GM19468 (cell line): ENCODE results near the gene ARHGAP22.

Experiments
- ATAC-seq: cut with Tn5 transposase; IDR thresholded peaks from one replicate; pipeline ENCODE4 v1.9.1; 2021; ENCODE audit warnings: mild to moderate bottlenecking, moderate library complexity, moderate number of reproducible peaks; ENCODE audit not compliant: unreplicated experiment; ENCODE audit errors: extremely low read depth

Gene ARHGAP22

GRCh38 chr10:48556713-48557112 lies 48.2 kb downstream of the ARHGAP22 start:
- ATAC-seq = no peak

- no peak for ATAC-seq
These were observed 48.8 kb downstream of the ARHGAP22 start for GRCh38 chr10:48556065-48556464.

GRCh38 chr10:48555310-48556042 lies 49.4 kb downstream of the ARHGAP22 start:
- ATAC-seq = no peak

- ATAC-seq = no peak
These were observed 50.2 kb downstream of the ARHGAP22 start for GRCh38 chr10:48554656-48555055.

GRCh38 chr10:48554246-48554645 lies 50.6 kb downstream of the ARHGAP22 start:
- ATAC-seq = no peak

- no peak for ATAC-seq
These were observed 51.8 kb downstream of the ARHGAP22 start for GRCh38 chr10:48552946-48553564.

- no peak for ATAC-seq
These were observed 52.8 kb downstream of the ARHGAP22 start for GRCh38 chr10:48551861-48552591.

GRCh38 chr10:48550977-48551376 lies 53.9 kb downstream of the ARHGAP22 start:
- no peak for ATAC-seq

- ATAC-seq = no peak
These were observed 54.7 kb downstream of the ARHGAP22 start for GRCh38 chr10:48550071-48550691.

GRCh38 chr10:48549236-48549635 lies 55.6 kb downstream of the ARHGAP22 start:
- ATAC-seq = no peak

- no peak for ATAC-seq
These were observed 56.2 kb downstream of the ARHGAP22 start for GRCh38 chr10:48548531-48549135.

- no peak for ATAC-seq
These were observed 56.9 kb downstream of the ARHGAP22 start for GRCh38 chr10:48547981-48548380.

- no peak for ATAC-seq
These were observed 57.6 kb downstream of the ARHGAP22 start for GRCh38 chr10:48547061-48547895.

GRCh38 chr10:48545462-48546145 lies 59.3 kb downstream of the ARHGAP22 start:
- ATAC-seq = no peak

GRCh38 chr10:48543182-48543844 lies 61.6 kb downstream of the ARHGAP22 start:
- no peak for ATAC-seq

GRCh38 chr10:48542471-48543181 lies 62.2 kb downstream of the ARHGAP22 start:
- ATAC-seq = no peak

GRCh38 chr10:48541144-48541795 lies 63.6 kb downstream of the ARHGAP22 start:
- no peak for ATAC-seq
